Measurements from ENCODE around the gene BCS1L.

- TF ChIP-seq POLR2A (IDR thresholded peaks at IDR 0.05; ENCODE audit: low read depth, low read length) = no peak
- TF ChIP-seq SPI1 (IDR thresholded peaks at IDR 0.05; ENCODE audit: low read depth, low read length) = no peak
- TF ChIP-seq TAF1 (IDR thresholded peaks at IDR 0.05; ENCODE audit: low read depth, low read length) = no peak
- no peak for TF ChIP-seq PAX5 (IDR thresholded peaks at IDR 0.05; ENCODE audit: insufficient read depth, low read length, severe bottlenecking)
- TF ChIP-seq POLR2AphosphoS5 (IDR thresholded peaks at IDR 0.05; ENCODE audit: low read depth, low read length) = no peak
- no peak for TF ChIP-seq POU2F2 (IDR thresholded peaks at IDR 0.05; ENCODE audit: low read depth, low read length)
Observed at GRCh38 chr2:218627939-218628338, 31.5 kb upstream of the BCS1L start.
